Activated naive CD4-positive, alpha-beta T cell treated with anti-CD3 and anti-CD28 coated beads, Interleukin-2, amount 50 U/mL, for 24 hours (primary cell): ENCODE measurements around the gene ANO3.

Source experiments
- H3K27ac Mint-ChIP-seq: one replicate; pipeline ENCODE4 v1.8.0; 2021; ENCODE audit warnings: mild to moderate bottlenecking, mixed read lengths
- H3K27me3 Mint-ChIP-seq: one replicate; pipeline ENCODE4 v1.8.0; 2021; ENCODE audit warnings: mixed read lengths
- H3K36me3 Mint-ChIP-seq: one replicate; pipeline ENCODE4 v1.8.0; 2021; ENCODE audit warnings: mixed read lengths
- H3K4me1 Mint-ChIP-seq: one replicate; pipeline ENCODE4 v1.8.0; 2021; ENCODE audit warnings: mixed read lengths
- H3K4me3 Mint-ChIP-seq: one replicate; pipeline ENCODE4 v1.8.0; 2021; ENCODE audit warnings: mild to moderate bottlenecking, mixed read lengths
- H3K9me3 Mint-ChIP-seq: one replicate; pipeline ENCODE4 v1.8.0; 2021; ENCODE audit warnings: mixed read lengths

Gene ANO3

DNA sequence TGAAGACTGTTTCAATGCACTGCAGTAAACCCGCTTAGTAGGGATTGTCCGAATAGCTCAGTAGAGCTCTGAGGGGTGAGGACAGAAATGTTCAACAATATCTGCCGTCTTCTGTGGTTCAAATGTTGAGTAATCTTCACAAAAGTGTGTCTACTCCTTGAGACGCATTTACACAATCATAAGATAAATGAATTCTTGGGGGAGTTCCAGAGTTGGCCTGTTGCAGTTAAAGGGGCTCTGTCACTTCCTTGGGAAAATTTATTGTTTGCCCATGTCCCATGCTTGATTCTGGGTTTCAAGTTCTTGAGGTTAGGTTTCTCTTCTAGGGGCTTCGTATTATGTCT, 614 bp downstream of the ANO3 start:
- no peaks in the 10 kb centered on the region for H3K9me3 Mint-ChIP-seq
- peaks cover 17% of the 10 kb centered on the region for H3K27me3 Mint-ChIP-seq
- H3K4me1 Mint-ChIP-seq = no peaks in the 10 kb centered on the region
- H3K36me3 Mint-ChIP-seq = no peaks in the 10 kb centered on the region
- no peak overlapping the region for H3K4me3 Mint-ChIP-seq
- no peak overlapping the region for H3K27ac Mint-ChIP-seq

DNA sequence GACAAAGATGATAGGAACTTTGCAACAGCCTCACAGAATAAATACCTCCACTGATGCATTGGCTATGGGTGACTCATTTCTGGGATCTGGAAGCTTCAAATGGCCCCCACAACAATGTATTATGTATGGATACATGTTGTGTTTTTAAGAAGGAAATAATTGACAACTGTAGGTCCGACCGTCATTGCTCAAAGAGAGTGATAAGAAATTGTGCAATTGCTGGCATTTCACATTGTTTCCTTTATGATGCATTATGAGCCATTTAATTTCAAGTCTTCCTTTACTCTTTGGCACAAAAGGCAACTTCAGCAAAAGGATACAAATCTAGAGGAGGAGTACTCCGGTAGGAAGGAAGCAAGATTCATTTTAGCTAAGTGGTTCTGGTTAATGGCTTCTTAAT, 2.0 kb downstream of the ANO3 start:
- Mint-ChIP-seq H3K36me3 (no peaks in the 10 kb centered on the region), H3K4me1 (no peaks in the 10 kb centered on the region), H3K9me3 (no peaks in the 10 kb centered on the region), H3K27me3 (peaks cover 17% of the 10 kb centered on the region), H3K27ac (no peak overlapping the region), H3K4me3 (no peak overlapping the region)

DNA sequence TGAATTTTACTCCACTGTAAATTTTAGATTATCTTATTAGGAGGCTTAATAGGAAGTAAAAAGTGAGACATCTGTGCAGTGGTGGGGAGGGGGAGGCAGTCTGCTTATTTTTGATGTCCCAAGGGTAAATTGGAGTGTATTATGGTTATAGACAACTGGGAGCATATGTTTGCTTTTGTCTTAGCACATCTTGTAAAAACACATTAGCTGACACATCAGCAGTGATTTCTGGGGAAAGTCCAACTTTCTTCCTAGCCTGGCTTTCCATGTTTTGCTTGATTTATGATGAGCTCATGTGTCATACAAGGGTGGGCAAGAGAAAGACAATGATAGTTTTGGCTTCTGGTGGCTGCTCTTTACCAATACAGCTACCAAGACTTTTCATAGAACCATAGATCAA, 4.0 kb downstream of the ANO3 start:
- Mint-ChIP-seq H3K36me3 (no peaks in the 10 kb centered on the region), H3K27me3 (peaks cover 12% of the 10 kb centered on the region), H3K4me1 (no peaks in the 10 kb centered on the region), H3K4me3 (no peak overlapping the region), H3K9me3 (no peaks in the 10 kb centered on the region), H3K27ac (no peak overlapping the region)

DNA sequence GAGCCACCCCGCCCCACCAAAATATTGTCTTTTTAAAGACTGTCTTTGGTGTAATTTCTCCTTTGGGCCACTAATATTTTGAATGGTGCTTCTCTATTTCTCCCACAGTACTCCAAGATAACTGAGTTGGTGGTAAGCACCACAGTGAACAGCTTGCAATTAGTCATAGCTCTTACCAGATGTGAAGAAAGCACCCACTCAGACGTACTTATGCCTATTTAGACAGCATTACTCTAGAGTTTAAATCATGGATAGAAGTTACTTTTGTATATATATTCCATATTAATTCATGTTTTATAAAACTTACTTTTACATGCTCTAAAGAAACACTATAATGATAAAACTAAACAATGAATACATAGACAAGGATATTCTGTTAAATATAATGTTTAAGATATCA, 12.7 kb downstream of the ANO3 start:
- no peaks in the 10 kb centered on the region for H3K4me1 Mint-ChIP-seq
- no peaks in the 10 kb centered on the region for H3K36me3 Mint-ChIP-seq
- H3K4me3 Mint-ChIP-seq = no peak overlapping the region
- H3K27ac Mint-ChIP-seq = no peak overlapping the region
- peaks cover 3% of the 10 kb centered on the region for H3K9me3 Mint-ChIP-seq
- H3K27me3 Mint-ChIP-seq = no peaks in the 10 kb centered on the region

DNA sequence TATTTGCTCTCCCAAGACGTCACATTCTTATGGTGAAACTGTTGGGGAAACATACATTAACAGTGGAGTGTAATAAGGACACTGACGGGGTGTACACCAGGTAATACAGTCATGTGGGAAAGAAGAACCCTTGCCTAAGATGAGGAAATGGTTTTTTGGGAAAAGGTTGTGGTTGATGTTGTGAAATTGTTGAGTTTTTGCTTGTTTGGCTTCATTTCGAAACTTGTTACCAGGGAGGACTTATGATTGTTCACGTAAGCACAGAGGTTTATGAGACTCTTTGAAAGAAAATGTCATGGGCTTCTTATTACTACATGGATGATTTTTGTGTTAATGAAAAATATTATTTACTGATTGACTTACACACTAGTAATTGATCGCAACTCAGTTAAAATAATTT, 16.8 kb downstream of the ANO3 start:
- H3K4me3 Mint-ChIP-seq = no peak overlapping the region
- H3K27ac Mint-ChIP-seq = no peak overlapping the region
- no peaks in the 10 kb centered on the region for H3K27me3 Mint-ChIP-seq
- no peaks in the 10 kb centered on the region for H3K4me1 Mint-ChIP-seq
- H3K9me3 Mint-ChIP-seq = peaks cover 3% of the 10 kb centered on the region
- no peaks in the 10 kb centered on the region for H3K36me3 Mint-ChIP-seq

DNA sequence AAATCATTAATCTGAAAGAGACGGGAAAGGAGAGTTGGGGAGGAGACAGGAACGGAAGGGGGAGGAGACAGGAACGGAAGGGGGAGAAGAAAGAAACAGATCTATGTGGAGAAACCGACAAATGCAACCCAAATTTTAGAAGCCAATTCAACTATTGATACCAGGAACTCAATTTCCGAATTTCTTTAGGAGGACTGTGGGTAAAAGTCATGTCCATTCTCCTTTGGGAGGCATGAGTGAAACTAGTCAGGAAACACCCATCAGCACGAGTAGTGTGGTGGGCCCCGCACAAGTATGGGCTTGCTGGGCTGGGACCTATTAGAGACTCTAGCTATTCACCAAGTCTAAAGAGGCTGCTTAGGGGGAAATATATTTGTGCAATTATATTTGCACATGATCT, 18.1 kb downstream of the ANO3 start:
- Mint-ChIP-seq H3K27me3 (no peaks in the 10 kb centered on the region), H3K27ac (no peak overlapping the region), H3K4me3 (no peak overlapping the region), H3K4me1 (no peaks in the 10 kb centered on the region), H3K9me3 (peaks cover 6% of the 10 kb centered on the region), H3K36me3 (no peaks in the 10 kb centered on the region)

DNA sequence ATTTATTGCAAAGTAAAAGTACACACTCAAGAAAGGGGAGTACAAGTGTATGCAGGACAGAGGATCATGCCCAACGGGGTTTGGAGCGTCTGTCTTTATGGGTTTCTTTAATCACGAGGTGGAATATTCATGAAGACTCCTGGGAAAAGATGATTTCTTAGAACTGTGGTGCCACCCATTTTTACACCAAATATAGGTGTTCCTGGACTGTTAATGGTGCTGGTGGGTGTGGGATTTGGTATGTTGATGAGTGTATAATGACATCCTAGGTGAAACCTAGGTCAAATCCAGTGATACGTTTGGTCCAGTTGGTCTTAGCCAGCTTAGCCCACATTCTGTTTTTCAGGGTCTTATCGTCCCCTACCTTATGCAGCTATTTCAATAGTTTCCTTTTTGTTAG, 21.1 kb downstream of the ANO3 start:
- Mint-ChIP-seq H3K9me3 (peaks cover 4% of the 10 kb centered on the region), H3K27me3 (no peaks in the 10 kb centered on the region), H3K27ac (no peak overlapping the region), H3K36me3 (no peaks in the 10 kb centered on the region), H3K4me3 (no peak overlapping the region), H3K4me1 (no peaks in the 10 kb centered on the region)

DNA sequence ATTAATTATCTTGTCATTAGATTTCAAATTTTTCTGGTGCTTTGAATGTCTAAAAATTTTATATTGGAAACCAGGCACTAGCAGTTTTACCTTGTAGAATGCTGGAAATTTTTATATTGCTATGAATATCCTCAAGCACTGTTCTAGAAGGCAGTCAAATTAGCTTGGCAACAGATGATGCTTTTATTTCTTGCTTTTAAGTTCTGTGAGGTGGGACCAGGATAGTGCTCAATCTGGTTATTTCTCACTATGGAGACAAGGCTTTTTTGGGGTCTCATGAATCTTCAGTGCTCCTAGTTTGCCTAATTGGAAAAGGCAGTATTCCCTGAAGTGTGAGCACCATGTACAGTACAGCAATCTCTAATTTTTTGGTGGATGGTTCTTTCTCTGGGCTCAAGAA, 27.1 kb downstream of the ANO3 start:
- Mint-ChIP-seq H3K4me1 (no peaks in the 10 kb centered on the region), H3K9me3 (peaks cover 4% of the 10 kb centered on the region), H3K4me3 (no peak overlapping the region), H3K27me3 (no peaks in the 10 kb centered on the region), H3K36me3 (no peaks in the 10 kb centered on the region), H3K27ac (no peak overlapping the region)

DNA sequence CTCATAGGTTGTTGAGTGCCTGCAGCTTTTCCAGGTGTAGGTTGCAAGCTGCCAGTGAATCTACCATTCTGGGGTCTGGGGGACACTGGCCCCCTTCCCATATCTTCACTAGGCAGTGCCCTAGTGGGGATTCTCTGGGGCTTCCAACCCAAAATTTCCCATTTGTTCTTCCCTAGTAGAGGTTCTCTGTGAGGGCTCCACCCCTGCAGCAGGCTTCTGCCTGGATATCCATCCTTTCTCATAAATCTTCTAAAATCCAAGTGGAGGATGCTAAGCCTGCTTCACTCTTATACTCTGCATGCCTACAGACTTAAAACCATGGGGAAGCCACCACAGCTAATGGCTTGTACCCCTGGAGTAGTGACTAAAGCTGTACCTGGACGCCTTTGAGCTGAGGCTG, 33.4 kb downstream of the ANO3 start:
- Mint-ChIP-seq H3K9me3 (peaks cover 10% of the 10 kb centered on the region), H3K4me3 (no peak overlapping the region), H3K27me3 (no peaks in the 10 kb centered on the region), H3K4me1 (no peaks in the 10 kb centered on the region), H3K27ac (no peak overlapping the region), H3K36me3 (no peaks in the 10 kb centered on the region)

DNA sequence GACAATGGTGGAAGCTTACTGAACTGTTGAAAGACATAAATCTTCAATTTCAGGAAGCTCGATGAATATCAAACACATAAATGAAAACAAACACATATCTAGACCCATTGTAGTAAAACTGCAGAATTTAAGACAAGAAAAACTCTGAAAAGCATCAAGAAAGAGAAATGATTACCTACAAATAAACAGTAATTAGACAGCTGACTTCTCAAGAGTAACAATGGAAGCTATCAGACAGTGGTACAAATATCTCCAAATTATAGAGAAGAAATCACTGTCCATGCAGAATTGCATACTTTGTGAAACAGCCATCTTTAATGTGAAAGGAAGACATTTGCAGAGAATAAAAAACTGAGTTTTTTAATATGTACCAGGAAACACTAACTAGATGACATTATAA, 45.7 kb downstream of the ANO3 start:
- H3K27me3 Mint-ChIP-seq = no peaks in the 10 kb centered on the region
- H3K4me1 Mint-ChIP-seq = no peaks in the 10 kb centered on the region
- H3K27ac Mint-ChIP-seq = no peak overlapping the region
- H3K9me3 Mint-ChIP-seq = peaks cover 15% of the 10 kb centered on the region
- no peak overlapping the region for H3K4me3 Mint-ChIP-seq
- H3K36me3 Mint-ChIP-seq = no peaks in the 10 kb centered on the region

DNA sequence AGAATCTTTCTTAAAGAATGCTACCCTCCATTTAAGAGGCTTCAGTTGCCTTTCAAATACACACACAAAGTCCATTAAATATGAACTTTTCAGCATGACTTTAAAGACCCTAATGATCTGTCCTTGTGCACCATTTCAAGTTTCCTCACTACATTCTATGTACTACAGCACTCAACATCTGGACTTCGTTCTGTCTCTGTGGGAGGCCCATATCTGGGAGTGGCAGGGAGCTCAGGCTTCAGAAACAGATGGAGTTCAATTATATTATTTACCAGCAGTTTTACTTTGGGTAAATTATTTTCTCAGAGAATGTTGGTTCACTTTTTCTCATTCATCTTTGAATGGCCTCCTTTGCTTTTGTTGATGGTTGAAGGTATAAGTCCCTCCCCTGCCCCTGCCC, 67.4 kb downstream of the ANO3 start:
- Mint-ChIP-seq H3K4me3 (no peak overlapping the region), H3K4me1 (no peaks in the 10 kb centered on the region)

DNA sequence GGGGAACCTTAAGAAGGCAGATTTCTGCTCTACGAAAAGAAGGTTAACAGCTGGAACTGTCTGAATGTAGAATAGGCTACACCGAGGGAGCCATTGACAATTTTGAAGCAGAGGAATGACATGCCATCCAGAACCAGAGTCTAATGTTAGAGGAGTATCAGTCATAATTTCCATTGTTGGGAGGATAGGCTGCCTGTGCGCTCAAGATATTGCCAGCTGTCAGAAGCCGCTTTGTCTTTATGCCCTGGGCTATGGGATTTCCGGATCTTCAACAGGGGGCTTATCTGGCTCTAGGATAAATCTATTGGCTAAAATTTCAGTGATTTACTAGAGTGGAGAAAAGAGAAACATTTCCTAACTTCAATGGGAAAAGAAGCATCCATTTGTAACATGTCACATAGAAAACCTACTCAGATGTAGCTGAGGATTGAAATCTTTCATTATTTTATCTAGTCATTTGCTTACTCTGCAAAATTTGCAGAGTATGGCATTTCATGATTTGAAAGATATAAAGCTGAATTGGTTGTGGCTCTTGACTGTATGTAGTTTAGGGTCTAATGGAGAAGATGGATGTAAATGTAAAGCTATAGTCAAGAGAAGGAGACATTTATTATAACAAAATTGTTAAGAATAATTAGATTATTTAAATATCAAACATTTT, 78.9 kb downstream of the ANO3 start:
- Mint-ChIP-seq H3K4me1 (no peaks in the 10 kb centered on the region), H3K4me3 (no peak overlapping the region), H3K36me3 (no peaks in the 10 kb centered on the region), H3K27ac (no peak overlapping the region), H3K9me3 (peaks cover 4% of the 10 kb centered on the region), H3K27me3 (no peaks in the 10 kb centered on the region)

More for the DNA sequence above, 67.4 kb downstream of the ANO3 start:
- Mint-ChIP-seq H3K9me3 (peaks cover 7% of the 10 kb centered on the region), H3K27me3 (no peaks in the 10 kb centered on the region), H3K36me3 (no peaks in the 10 kb centered on the region), H3K27ac (no peak overlapping the region)

DNA sequence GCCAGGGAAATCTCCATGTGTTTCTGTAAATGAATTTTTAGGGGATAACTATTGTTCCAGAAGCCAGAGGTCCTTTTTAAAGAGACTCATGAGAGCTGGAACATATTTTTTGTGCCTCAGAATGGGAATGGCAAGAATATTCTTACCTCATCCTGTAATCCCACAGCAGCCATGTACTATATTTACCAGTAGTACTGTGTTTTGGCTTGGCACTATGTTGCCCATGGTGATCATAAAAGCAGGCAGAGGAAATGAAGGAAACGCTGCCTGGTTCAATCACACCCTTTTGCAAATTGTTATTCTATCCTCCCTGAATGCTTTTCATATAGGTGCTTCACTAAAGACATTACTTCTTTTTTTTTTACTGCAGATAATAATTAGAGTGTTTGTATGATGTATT, 81.0 kb downstream of the ANO3 start:
- Mint-ChIP-seq H3K27me3 (no peaks in the 10 kb centered on the region), H3K27ac (no peak overlapping the region), H3K4me3 (no peak overlapping the region), H3K36me3 (no peaks in the 10 kb centered on the region), H3K4me1 (no peaks in the 10 kb centered on the region), H3K9me3 (peaks cover 4% of the 10 kb centered on the region)

DNA sequence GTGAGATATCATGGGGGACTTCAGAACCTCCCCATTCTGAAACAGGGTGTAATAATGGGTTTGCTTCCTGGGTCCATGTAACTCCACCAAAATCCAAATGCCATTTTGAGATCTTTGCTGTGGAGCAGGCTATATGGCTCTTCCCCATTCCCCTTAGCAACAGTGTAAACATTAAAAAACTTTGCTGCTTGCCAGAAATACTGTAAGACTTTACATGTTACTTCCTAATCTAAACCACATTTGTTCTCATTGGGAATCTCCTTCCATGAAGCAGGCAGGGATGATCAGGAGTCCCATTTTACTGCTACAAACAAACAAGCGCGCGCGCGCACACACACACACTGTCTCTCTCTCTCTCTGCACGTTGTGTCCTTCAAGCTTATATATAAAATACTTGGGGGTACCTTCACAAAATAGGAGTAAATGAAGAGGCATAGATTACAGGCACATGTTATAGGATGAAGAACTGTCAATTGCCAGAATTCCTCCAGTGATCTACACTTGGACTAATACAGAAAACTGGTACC, 86.5 kb downstream of the ANO3 start:
- Mint-ChIP-seq H3K9me3 (peaks cover 11% of the 10 kb centered on the region), H3K27me3 (no peaks in the 10 kb centered on the region), H3K27ac (no peak overlapping the region), H3K4me3 (no peak overlapping the region), H3K36me3 (no peaks in the 10 kb centered on the region), H3K4me1 (no peaks in the 10 kb centered on the region)

DNA sequence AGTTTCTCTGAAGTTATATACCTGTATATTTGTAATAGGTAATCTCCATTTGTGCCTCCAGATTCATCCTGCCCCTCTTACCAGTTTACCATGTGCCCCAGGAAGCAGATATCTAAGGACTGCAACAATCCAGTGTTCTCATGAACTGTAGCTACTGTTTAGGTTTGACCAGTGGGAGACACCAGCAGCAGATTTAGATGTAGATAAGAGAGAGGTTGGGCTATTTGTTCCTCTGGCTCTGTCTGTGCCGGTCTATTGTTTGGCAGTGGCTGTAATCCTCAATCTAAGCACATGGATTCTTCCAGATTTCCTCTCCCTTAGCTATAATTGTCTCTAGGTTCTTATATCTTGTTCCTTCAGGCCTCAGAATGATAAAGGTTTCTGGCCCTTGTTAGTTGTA, 88.4 kb downstream of the ANO3 start:
- Mint-ChIP-seq H3K4me3 (no peak overlapping the region), H3K4me1 (no peaks in the 10 kb centered on the region), H3K9me3 (peaks cover 11% of the 10 kb centered on the region), H3K27me3 (no peaks in the 10 kb centered on the region), H3K27ac (no peak overlapping the region), H3K36me3 (no peaks in the 10 kb centered on the region)

DNA sequence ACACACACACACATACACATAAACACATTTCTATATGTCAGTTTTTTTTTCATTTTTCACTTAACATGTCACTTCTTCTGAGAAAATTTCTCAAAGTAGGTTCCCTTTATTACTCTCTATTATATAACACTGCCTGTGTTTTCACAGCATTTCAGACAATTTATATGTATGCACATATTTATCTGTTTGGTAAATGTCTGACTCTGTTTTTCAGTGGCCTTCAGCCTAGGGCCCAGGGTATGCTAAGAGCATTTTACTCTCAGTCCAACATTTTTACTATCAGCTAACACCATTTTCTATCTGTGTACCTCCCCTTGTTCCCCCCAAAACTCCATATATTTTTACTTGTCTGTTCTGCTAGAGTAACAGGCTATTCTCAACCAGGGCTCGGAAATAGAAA, 92.3 kb downstream of the ANO3 start:
- no peak overlapping the region for H3K4me3 Mint-ChIP-seq
- H3K27me3 Mint-ChIP-seq = no peaks in the 10 kb centered on the region
- H3K27ac Mint-ChIP-seq = no peak overlapping the region
- no peaks in the 10 kb centered on the region for H3K36me3 Mint-ChIP-seq
- H3K9me3 Mint-ChIP-seq = peaks cover 4% of the 10 kb centered on the region
- H3K4me1 Mint-ChIP-seq = no peaks in the 10 kb centered on the region

DNA sequence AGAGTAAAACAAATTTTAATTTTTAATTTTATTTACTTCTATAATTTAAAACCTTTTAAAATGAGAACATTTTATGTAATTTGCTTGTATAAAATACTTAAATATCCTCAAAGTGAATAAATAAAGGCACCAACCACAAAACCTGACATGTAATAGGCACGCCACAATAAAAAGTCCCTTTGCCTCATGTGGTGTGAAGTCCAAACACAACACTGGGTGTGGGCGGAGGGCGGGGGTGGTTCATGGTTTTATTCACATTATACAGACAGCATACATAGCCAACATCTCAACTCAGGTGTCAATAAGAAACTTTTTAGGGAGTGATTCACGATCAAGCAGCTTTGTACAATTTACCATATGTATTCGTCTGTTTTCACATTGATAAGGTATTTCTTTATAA, 107.9 kb downstream of the ANO3 start:
- Mint-ChIP-seq H3K27me3 (no peaks in the 10 kb centered on the region), H3K4me1 (no peaks in the 10 kb centered on the region), H3K27ac (no peak overlapping the region), H3K9me3 (no peaks in the 10 kb centered on the region), H3K36me3 (no peaks in the 10 kb centered on the region), H3K4me3 (no peak overlapping the region)
